ENCODE results near the gene RBM41. TPM values are rescaled to one million over a fixed set of nuclear protein-coding genes. Genes with fewer than 3 reads are reported as not detected.
"Not testable (repeated sequence)": the region's sequence is repeated elsewhere in the genome, so short reads cannot be mapped to it uniquely, and the experiment has no call there.

The RBM41 gene
- polyA plus RNA-seq, 1 experiment: 9.6 TPM

- POLR2A ChIA-PET: no interaction called here
- no peak overlapping the region for H3K4me3 ChIP-seq (ENCODE audit: low read depth, low read length)
- DNase-seq (ENCODE audit: low read depth, low spot score): no peak
- no peak for TF ChIP-seq CTCF (IDR thresholded peaks at IDR 0.05; ENCODE audit: low read depth, low read length)
- CTCF ChIA-PET: no interaction called here
- no peak overlapping the region for H3K27ac ChIP-seq (ENCODE audit: low read depth, low read length)
- H3K27me3 ChIP-seq (ENCODE audit: control insufficient read depth, insufficient read depth, low read length): no peaks in the 10 kb centered on the region
- H3K9me3 ChIP-seq (ENCODE audit: control insufficient read depth, insufficient read depth, low read length): no peaks in the 10 kb centered on the region
Observed at GRCh38 chrX:107076158-107076557, 42.5 kb downstream of the RBM41 start.

GRCh38 chrX:107057731-107058130 lies 60.9 kb downstream of the RBM41 start:
- DNase-seq (ENCODE audit: low read depth, low spot score); H3K27ac ChIP-seq (ENCODE audit: low read depth, low read length); POLR2A ChIA-PET; H3K4me3 ChIP-seq (ENCODE audit: low read depth, low read length); H3K9me3 ChIP-seq (ENCODE audit: control insufficient read depth, insufficient read depth, low read length); H3K27me3 ChIP-seq (ENCODE audit: control insufficient read depth, insufficient read depth, low read length): not testable (repeated sequence)
- CTCF ChIA-PET: interaction anchor here (0.7 kb wide), 1 partner anchor 104 kb away, joined by 4 read pairs; no protein-coding TSS in a partner anchor

- POLR2A ChIA-PET: no interaction called here
- H3K4me3 ChIP-seq (ENCODE audit: low read depth, low read length): no peak overlapping the region
- CTCF ChIA-PET: no interaction called here
- TF ChIP-seq CTCF (IDR thresholded peaks at IDR 0.05; ENCODE audit: low read depth, low read length): no peak
- DNase-seq (ENCODE audit: low read depth, low spot score): no peak
- H3K9me3 ChIP-seq (ENCODE audit: control insufficient read depth, insufficient read depth, low read length): no peaks in the 10 kb centered on the region
- no peaks in the 10 kb centered on the region for H3K27me3 ChIP-seq (ENCODE audit: control insufficient read depth, insufficient read depth, low read length)
- no peak overlapping the region for H3K27ac ChIP-seq (ENCODE audit: low read depth, low read length)
Observed at GRCh38 chrX:107054978-107055377, 63.6 kb downstream of the RBM41 start.

GRCh38 chrX:107050195-107050709 lies 68.4 kb downstream of the RBM41 start:
- ChIA-PET POLR2A (no interaction called here), CTCF (no interaction called here)
- no peak overlapping the region for H3K27ac ChIP-seq (ENCODE audit: low read depth, low read length)

GRCh38 chrX:107047622-107048021 lies 71.0 kb downstream of the RBM41 start:
- TF ChIP-seq CTCF (IDR thresholded peaks at IDR 0.05; ENCODE audit: low read depth, low read length): no peak
- H3K4me3 ChIP-seq (ENCODE audit: low read depth, low read length): no peak overlapping the region
- CTCF ChIA-PET: no interaction called here
- no peaks in the 10 kb centered on the region for H3K27me3 ChIP-seq (ENCODE audit: control insufficient read depth, insufficient read depth, low read length)
- no peaks in the 10 kb centered on the region for H3K9me3 ChIP-seq (ENCODE audit: control insufficient read depth, insufficient read depth, low read length)
- DNase-seq (ENCODE audit: low read depth, low spot score): no peak
- POLR2A ChIA-PET: no interaction called here
- H3K27ac ChIP-seq (ENCODE audit: low read depth, low read length): no peak overlapping the region

More at GRCh38 chrX:107050195-107050709, 68.4 kb downstream of the RBM41 start:
- no peak for DNase-seq (ENCODE audit: low read depth, low spot score)
- no peaks in the 10 kb centered on the region for H3K27me3 ChIP-seq (ENCODE audit: control insufficient read depth, insufficient read depth, low read length)
- no peak overlapping the region for H3K4me3 ChIP-seq (ENCODE audit: low read depth, low read length)
- no peak for TF ChIP-seq CTCF (IDR thresholded peaks at IDR 0.05; ENCODE audit: low read depth, low read length)
- no peaks in the 10 kb centered on the region for H3K9me3 ChIP-seq (ENCODE audit: control insufficient read depth, insufficient read depth, low read length)

GRCh38 chrX:107029752-107030151 lies 88.9 kb downstream of the RBM41 start:
- Histone ChIP-seq H3K27me3 (ENCODE audit: control insufficient read depth, insufficient read depth, low read length) (no peaks in the 10 kb centered on the region), H3K27ac (ENCODE audit: low read depth, low read length) (no peak overlapping the region), H3K9me3 (ENCODE audit: control insufficient read depth, insufficient read depth, low read length) (no peaks in the 10 kb centered on the region), H3K4me3 (ENCODE audit: low read depth, low read length) (no peak overlapping the region)
- ChIA-PET CTCF (no interaction called here), POLR2A (no interaction called here)
- no peak for DNase-seq (ENCODE audit: low read depth, low spot score)
- TF ChIP-seq CTCF (IDR thresholded peaks at IDR 0.05; ENCODE audit: low read depth, low read length): no peak
